ENCODE results near the gene CRTC3. TPM values are rescaled to one million over a fixed set of nuclear protein-coding genes. Genes with fewer than 3 reads are reported as not detected.

CRTC3 gene
- total RNA-seq, 6 experiments from 2014 or later: 8.4 to 16.2 (median 11.3) TPM

GRCh38 chr15:90582553-90582952 lies 52.8 kb downstream of the CRTC3 start:
- DNase-seq: no peak
- ATAC-seq: no peak
- no peak for TF ChIP-seq CTCF (IDR thresholded peaks at IDR 0.05)
- no peak for TF ChIP-seq POLR2A (IDR thresholded peaks at IDR 0.05)
- Histone ChIP-seq H3K9me3 (no peaks in the 10 kb centered on the region), H3K4me3 (no peak overlapping the region), H3K36me3 (no peaks in the 10 kb centered on the region), H3K27me3 (no peaks in the 10 kb centered on the region), H3K4me1 (peaks cover 0 to 33% (median 4%) of the 10 kb centered on the region in 4 donors), H3K27ac (no peak overlapping the region)
- 67% methylated on average over 2 of the region's 2 CpGs for WGBS (ENCODE audit: insufficient coverage, low coverage, low lambda C conversion rate, missing lambda C conversion rate)
- intact Hi-C loops (cut with DNase I): no loop called here

GRCh38 chr15:90583471-90584252 lies 53.9 kb downstream of the CRTC3 start:
- Histone ChIP-seq H3K36me3 (no peaks in the 10 kb centered on the region), H3K4me3 (no peak overlapping the region), H3K9me3 (no peaks in the 10 kb centered on the region), H3K27me3 (no peaks in the 10 kb centered on the region), H3K27ac (no peak overlapping the region), H3K4me1 (peaks cover 0 to 33% (median 4%) of the 10 kb centered on the region in 4 donors)
- ATAC-seq (no peak), DNase-seq (no peak)
- no peak for TF ChIP-seq POLR2A (IDR thresholded peaks at IDR 0.05)
- no peak for TF ChIP-seq CTCF (IDR thresholded peaks at IDR 0.05)
- 87% methylated on average over 5 of the region's 5 CpGs for WGBS (ENCODE audit: insufficient coverage, low coverage, low lambda C conversion rate, missing lambda C conversion rate)
- intact Hi-C loops (cut with DNase I): no loop called here

DNA sequence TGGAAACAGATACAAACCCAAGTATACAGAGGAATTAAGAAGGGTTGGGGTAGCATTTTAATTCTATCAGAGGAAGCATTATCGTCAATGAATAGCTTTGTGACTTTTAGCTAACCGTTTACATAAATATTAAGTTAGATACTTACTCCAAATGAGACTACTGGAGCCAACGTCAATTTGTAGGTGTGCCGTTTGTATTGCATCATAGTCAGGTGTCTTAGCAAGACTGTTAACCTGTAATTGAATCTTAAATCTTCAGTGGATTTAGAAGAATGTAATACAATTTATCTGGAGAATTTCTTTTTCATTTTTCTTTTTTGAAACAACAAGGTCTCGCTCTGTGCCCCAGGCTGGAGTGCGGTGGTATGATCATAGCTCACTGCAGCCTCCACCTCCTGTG lies 55.1 kb downstream of the CRTC3 start:
- intact Hi-C loops (cut with DNase I): no loop called here
- 49% methylated on average over 6 of the region's 6 CpGs for WGBS (ENCODE audit: insufficient coverage, low coverage, low lambda C conversion rate, missing lambda C conversion rate)
- ATAC-seq: peak in 1 of 4 donors; percentile 59
- Histone ChIP-seq H3K27ac (no peak overlapping the region), H3K4me3 (no peak overlapping the region), H3K4me1 (peaks cover 0 to 26% (median 4%) of the 10 kb centered on the region in 4 donors), H3K9me3 (no peaks in the 10 kb centered on the region), H3K27me3 (no peaks in the 10 kb centered on the region), H3K36me3 (no peaks in the 10 kb centered on the region)
- TF ChIP-seq CTCF (IDR thresholded peaks at IDR 0.05) (no peak), POLR2A (IDR thresholded peaks at IDR 0.05) (no peak)
- DNase-seq: no peak

GRCh38 chr15:90585863-90586262 lies 56.1 kb downstream of the CRTC3 start:
- Histone ChIP-seq H3K27me3 (no peaks in the 10 kb centered on the region), H3K9me3 (no peaks in the 10 kb centered on the region), H3K36me3 (no peaks in the 10 kb centered on the region), H3K27ac (no peak overlapping the region), H3K4me1 (peaks cover 0 to 16% (median 2%) of the 10 kb centered on the region in 4 donors), H3K4me3 (no peak overlapping the region)
- no peak for DNase-seq
- ATAC-seq: peak in 2 of 4 donors; percentile 48 to 81
- intact Hi-C loops (cut with DNase I): no loop called here
- TF ChIP-seq POLR2A (IDR thresholded peaks at IDR 0.05) (no peak), CTCF (IDR thresholded peaks at IDR 0.05) (no peak)
- 29% methylated on average over 4 of the region's 4 CpGs for WGBS (ENCODE audit: insufficient coverage, low coverage, low lambda C conversion rate, missing lambda C conversion rate)
